GM12892 (cell line): ENCODE results near the gene MRPL28.
A peak's percentile ranks its signal among the peaks of the same experiment; 100 is the strongest.
"Not testable (repeated sequence)": the region's sequence is repeated elsewhere in the genome, so short reads cannot be mapped to it uniquely, and the experiment has no call there.

Source experiments
- DNase-seq: peaks from one replicate; pipeline ENCODE4 v3.0.0; 2011; ENCODE audit not compliant: insufficient read length
- FAIRE-seq: peaks from 2 replicates; lab custom pipeline; 2011; peaks lifted over from hg19 to GRCh38; lab: Jason Lieb, UNC
- POLR2A ChIP-seq: IDR thresholded peaks from 2 replicates; pipeline ENCODE4 v1.6.1; 2011; ENCODE audit warnings: low read depth, low read length, control low read depth
- POLR2AphosphoS5 ChIP-seq: IDR thresholded peaks from 2 replicates; pipeline ENCODE4 v1.6.1; 2011; ENCODE audit warnings: low read depth, low read length, control low read depth
- TAF1 ChIP-seq: IDR thresholded peaks from 2 replicates; pipeline ENCODE4 v1.6.1; 2011; ENCODE audit warnings: low read depth, mild to moderate bottlenecking, control low read depth, low read length, borderline replicate concordance

Gene MRPL28

DNA sequence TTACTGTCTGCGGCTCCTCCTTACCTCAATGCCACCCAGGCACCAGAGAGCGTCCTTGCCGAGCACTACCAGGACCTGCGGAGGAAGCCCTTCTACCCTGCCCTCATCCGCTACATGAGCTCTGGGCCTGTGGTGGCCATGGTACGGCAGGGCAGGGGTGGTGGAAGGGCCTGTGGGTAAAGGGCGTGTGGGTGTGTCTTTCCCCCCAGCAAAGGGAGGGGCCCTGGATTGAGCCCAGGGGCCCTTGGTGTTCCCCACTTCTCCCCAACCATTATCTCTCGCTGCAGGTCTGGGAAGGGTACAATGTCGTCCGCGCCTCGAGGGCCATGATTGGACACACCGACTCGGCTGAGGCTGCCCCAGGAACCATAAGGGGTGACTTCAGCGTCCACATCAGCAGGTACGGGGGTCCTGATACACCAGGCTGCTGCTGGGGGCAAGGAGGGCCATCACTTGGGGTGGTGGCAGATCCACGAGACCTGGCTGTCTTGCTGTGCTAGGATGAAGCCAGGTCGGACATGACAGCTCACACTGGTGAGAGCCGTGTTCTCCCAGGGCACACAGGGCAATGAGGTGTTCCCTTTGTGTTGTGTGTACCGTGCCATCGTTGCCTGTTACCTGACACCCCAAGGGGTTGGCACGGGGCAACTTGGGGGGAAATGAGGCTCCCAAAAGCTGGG is 29.1 kb upstream of the MRPL28 start:
- FAIRE-seq: no peak
- DNase-seq: no peak
- TF ChIP-seq POLR2AphosphoS5 (no peak), POLR2A (no peak), TAF1 (no peak)

DNA sequence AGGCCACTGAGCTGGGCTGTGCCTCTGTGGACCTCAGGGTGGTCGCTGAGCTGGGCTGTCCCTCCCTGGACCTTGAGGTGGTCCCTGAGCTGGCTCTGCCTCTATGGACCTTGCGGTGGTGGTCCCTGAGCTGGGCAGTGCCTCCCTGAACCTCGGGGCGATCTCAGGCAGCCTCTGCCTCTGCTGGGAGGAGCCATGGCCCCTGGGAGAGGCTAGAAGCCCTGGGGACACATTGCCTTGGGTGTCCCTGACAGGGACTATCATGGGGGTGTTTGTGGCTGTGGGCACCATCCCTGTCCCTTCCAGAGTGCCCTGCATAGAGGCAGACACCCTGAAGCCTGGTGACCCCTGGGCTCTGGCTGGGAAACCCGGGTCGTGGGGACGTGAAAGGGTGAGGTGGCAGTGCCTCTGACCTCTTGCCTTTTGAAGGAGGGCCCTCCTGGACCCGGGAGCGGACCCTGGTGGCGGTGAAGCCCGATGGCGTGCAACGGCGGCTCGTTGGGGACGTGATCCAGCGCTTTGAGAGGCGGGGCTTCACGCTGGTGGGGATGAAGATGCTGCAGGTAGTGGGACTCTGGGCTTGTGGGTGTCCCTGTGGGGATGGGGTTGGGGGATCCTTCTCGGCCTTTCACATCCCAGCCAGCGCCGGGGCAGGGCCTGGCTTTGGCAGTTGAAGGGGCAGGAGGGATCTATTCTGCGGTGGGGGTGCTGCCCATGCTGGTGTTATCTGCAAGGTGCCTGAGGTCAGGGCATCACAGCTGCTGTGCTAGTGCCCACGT is 28.4 kb upstream of the MRPL28 start:
- no peak for FAIRE-seq
- TF ChIP-seq POLR2AphosphoS5: 0 out of 2 replicates have a peak, but pooled peaks have one; percentile 45
- no peak for TF ChIP-seq POLR2A
- DNase-seq: no peak

DNA sequence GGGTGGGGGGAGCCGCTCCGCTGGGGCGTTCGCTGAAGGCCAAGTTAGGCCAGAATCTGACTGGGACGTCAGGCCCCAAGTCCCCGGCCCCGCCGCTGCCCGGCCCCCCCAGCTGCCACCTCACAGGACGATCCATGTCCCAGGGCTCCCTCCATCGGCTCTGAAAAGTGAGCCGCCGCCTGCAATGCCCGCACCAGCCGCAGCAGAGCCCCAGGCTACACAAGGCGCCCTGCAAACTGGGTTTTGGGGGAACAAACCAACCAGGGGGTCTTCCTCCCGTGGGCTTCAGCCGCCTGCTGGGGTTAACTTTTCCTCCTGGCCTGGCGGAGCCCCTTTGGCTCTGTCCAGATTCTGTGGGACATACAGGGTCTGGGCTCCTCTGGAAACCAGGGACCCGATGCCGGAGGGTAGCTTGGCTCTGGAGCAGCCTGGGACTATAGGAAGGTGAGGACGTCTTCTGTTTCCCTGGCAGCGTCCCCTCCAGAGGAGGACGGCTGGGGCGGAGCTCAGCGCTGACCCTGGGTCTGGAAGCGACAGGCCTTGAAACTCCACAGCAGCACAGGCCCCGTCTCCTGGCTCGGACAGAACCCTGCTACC is 27.5 kb upstream of the MRPL28 start:
- DNase-seq: no peak
- no peak for FAIRE-seq
- TF ChIP-seq POLR2AphosphoS5: no peak
- no peak for TF ChIP-seq TAF1
- no peak for TF ChIP-seq POLR2A

DNA sequence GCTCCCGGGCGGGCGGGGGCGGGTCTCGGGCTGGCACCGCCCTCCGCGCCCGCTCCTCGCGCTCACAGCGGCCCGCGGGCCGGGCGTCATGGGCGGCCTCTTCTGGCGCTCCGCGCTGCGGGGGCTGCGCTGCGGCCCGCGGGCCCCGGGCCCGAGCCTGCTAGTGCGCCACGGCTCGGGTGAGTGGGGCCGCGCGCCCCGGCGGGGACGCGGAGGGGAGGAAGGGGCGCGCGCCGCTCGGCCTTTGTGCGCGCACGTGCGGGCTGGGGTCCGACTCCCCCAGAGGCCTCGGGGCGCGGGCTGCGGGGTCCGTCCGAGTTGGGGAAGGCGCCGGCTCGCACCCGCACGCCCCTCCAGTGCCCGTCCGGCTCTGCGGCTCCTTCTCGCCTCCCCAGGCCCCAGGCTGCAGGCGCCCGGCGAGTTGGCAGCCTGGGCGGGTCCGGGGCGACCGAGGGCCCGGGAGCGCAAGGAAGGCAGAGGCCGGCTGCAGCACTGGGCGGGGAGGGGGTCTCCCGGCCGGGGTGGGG is 26.9 kb upstream of the MRPL28 start, which contains the start of gene NME4:
Gene NME4 (plus strand): TSS at position 65 of the 527 bp plus-strand sequence. CDS start 24 bp downstream, at position 89.
- DNase-seq (peak; percentile 58), FAIRE-seq (no peak)
- TF ChIP-seq POLR2A (0 out of 2 replicates have a peak, but pooled peaks have one; percentile 36), TAF1 (no peak), POLR2AphosphoS5 (no peak)

DNA sequence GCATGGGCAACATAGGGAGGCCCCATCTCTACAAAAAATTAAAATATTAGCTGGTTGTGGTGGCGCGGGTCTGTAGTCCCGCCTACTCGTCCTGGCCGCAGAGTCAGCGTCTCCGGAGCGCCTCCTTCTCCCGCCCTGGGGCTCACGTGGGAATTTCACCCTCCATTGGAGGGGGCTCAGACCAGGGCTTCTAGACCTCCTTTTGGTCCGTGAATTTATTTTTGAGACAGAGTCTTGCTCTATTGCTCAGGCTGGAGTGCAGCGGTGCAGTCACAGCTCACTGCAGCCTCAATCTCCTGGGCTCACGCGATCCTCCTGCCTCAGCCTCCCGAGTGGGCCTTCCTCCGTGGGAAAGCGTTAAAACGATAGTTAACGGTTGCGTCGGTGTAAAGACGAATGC is 26.3 kb upstream of the MRPL28 start:
- DNase-seq (no peak), FAIRE-seq (peak; percentile 75)
- no peak for TF ChIP-seq TAF1
- no peak for TF ChIP-seq POLR2A
- TF ChIP-seq POLR2AphosphoS5: no peak

DNA sequence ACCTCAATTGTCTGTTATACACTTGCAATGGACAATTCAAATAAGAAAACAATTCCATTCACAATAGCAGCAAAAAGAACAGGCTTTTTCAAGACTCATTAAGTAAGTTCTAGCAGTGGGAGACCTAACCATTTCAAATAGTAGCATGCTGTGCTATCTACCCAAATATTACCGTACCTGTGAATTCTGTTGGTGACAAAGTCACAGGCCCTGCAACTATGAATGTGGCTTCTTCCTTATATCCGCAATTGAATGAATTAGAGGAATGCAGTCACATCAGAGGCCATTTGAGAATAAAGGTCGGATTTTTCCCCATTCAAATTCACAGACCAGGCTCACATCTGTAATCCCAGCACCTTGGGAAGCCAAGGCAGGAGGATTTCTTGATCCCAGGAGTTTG is 25.9 kb upstream of the MRPL28 start:
- TF ChIP-seq POLR2AphosphoS5 (no peak), TAF1 (no peak), POLR2A (no peak)
- DNase-seq: no peak
- FAIRE-seq: no peak

DNA sequence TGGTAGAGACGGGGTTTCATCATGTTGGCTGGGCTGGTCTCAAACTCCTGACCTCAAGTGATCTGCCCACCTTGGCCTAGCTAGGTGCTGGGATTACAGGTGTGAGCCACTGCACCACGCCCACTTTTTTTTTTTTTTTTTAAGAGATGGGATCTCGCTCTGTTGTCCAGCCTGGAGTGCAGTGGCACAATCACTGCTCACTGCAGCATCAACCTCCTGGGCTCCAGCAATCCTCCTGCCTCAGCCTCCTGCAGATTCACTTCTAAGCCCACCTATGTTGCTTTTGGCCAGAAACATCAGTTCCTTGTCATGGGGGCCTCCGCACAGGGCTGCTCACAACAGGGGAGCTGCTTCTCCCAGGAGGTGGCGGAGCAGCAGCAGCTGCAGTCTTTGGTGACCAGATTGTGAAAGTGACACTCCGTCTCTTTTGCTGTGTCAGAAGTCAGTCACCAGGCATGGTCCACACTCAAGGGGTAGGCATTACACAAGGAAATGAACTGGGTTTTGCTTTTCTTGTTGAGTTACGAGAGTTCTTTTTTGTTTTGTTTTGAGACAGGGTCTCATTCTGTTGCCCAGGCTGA is 22.2 kb upstream of the MRPL28 start:
- DNase-seq (no peak), FAIRE-seq (no peak)
- TF ChIP-seq TAF1 (no peak), POLR2AphosphoS5 (no peak), POLR2A (no peak)

DNA sequence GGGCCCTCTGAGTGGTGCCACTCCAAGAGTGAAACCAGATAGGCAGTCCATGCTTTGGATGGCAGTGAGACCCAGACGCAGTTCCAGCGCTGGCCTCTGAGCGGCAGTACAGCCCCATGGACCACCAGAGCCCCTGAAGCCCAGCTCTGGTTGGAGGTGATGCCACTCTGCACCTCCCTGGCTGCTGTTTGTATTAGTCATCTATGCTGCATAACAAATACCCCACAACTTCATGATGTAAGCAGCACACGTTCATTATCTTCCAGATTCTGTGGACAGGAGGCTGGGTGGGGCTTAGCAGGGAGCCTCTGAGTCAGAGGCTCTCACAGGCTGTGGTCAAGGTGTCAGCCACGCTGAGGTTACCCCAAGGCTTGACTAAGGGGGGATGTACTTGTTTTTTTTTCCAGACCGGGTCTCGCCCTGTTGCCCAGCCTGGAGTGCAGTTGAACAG is 21.6 kb upstream of the MRPL28 start:
- DNase-seq: peak; percentile 58
- TF ChIP-seq TAF1 (no peak), POLR2A (no peak), POLR2AphosphoS5 (no peak)
- no peak for FAIRE-seq

DNA sequence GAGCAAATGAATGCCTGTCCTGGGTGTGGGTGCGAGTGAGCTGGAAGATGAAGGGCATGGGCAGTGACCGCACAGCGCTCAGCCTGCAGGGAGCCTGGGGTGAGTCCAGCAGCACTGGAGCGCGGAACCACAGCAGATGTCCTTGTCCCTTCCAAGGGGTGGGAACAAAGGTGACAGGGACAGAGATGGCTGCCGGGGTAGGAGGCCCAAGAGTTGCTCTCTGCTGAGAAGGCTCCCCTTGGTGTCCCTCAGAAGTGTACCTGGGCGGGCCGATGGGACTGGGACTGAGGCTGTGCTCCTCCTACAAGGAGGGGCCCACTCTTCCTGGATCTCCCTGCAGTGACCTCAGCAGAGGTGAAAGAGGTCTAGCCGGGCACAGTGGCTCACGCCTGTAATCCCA is 19.0 kb upstream of the MRPL28 start:
- TF ChIP-seq POLR2AphosphoS5 (no peak), TAF1 (no peak), POLR2A (no peak)
- no peak for FAIRE-seq
- DNase-seq: no peak

DNA sequence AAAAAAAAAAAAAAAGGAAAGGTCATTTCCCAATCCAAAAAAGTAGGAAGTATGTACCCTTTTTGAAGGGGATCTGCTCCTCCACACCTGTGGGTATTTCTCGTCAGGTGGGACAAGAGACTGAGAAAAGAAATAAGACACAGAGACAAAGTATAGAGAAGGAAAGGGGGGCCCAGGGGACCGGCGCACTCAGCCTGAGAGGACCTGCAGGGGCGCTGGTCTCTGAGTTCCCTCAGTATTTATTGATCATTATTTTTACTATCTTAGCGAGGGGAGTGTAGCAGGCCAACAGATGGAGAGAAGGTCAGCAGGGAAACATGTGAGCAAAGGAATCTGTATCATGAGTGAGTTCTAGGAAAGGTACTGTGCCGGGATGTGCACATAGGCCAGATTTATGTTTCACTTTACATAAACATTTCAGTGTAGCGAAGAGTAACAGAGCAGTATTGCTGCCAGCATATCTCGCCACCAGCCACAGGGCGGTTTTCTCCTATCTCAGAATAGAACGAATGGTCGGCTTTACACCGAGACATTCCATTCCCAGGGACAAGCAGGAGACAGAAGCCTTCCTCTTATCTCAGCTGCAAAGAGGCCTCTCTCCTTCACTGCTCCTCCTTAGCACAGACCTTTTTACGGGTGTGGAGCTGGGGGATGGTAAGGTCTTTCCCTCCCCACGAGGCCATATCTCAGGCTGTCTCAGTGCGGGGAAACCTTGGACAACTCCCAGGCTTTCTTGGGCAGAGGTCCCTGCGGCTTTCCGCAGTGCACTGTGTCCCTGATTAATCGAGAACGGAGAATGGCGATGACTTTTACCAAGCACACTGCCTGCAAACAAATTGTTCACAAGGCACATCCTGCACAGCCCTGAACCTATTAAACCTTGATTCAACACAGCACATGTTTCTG is 17.7 kb upstream of the MRPL28 start:
- not testable (repeated sequence) for FAIRE-seq, DNase-seq
